Spinal cord (tissue), 10 donors: Measurements from ENCODE around the gene GALNT17. TPM values are rescaled to one million over a fixed set of nuclear protein-coding genes. Genes with fewer than 3 reads are reported as not detected.

ENCODE experiments used
- DNase-seq, 6 donors: peaks; one replicate each; pipeline versions ENCODE4 v3.0.0 to v3.0.0-alpha.2; 2013 to 2015; ENCODE audit warnings: low spot score in 6 of 6, low read depth in 4 of 6
- H3K27ac ChIP-seq: one replicate; pipeline ENCODE4 v1.5.1; 2013; ENCODE audit warnings: low read depth, low read length, control low read depth
- H3K27me3 ChIP-seq: one replicate; pipeline ENCODE4 v1.6.1; 2013; ENCODE audit warnings: low read length; ENCODE audit not compliant: control insufficient read depth, insufficient read depth
- H3K36me3 ChIP-seq: one replicate; pipeline ENCODE4 v1.6.1; 2013; ENCODE audit warnings: low read length; ENCODE audit not compliant: control insufficient read depth, insufficient read depth
- H3K4me1 ChIP-seq: one replicate; pipeline ENCODE4 v1.6.1; 2013; ENCODE audit warnings: low read length; ENCODE audit not compliant: control insufficient read depth, insufficient read depth
- H3K4me3 ChIP-seq: one replicate; pipeline ENCODE4 v1.5.1; 2013; ENCODE audit warnings: low read depth, low read length, control low read depth
- H3K9me3 ChIP-seq: one replicate; pipeline ENCODE4 v1.6.1; 2013; ENCODE audit warnings: low read length; ENCODE audit not compliant: control insufficient read depth, insufficient read depth
- WGBS: methylation state at CpG from one replicate; pipeline ENCODE4 v1.1.5; 2013; ENCODE audit warnings: missing lambda C conversion rate; ENCODE audit not compliant: insufficient coverage; 5-methylcytosine and 5-hydroxymethylcytosine counted together
- polyA plus RNA-seq, 2 donors: library from polyadenylated mRNA; unstranded; fragments of 120-200 nt; gene quantifications; one replicate each; pipeline ENCODE4 v1.2.1, GENCODE V29; 2013; ENCODE audit not compliant: insufficient read length in 2 of 2
- total RNA-seq, 2 donors: library from RNA; depleted of rRNA in 1 of 2; stranded (reverse); fragments of 120-200 nt in 1 of 2; fragments of >200 nt in 1 of 2; gene quantifications; one replicate each; pipeline versions ENCODE4 v1.2.3 to v1.2.4, GENCODE V29; 2013 to 2014
- donor health status: healthy.

Gene GALNT17
- total and polyA plus RNA-seq, 4 donors: 44.9 to 54.8 (median 48.0) TPM

DNA sequence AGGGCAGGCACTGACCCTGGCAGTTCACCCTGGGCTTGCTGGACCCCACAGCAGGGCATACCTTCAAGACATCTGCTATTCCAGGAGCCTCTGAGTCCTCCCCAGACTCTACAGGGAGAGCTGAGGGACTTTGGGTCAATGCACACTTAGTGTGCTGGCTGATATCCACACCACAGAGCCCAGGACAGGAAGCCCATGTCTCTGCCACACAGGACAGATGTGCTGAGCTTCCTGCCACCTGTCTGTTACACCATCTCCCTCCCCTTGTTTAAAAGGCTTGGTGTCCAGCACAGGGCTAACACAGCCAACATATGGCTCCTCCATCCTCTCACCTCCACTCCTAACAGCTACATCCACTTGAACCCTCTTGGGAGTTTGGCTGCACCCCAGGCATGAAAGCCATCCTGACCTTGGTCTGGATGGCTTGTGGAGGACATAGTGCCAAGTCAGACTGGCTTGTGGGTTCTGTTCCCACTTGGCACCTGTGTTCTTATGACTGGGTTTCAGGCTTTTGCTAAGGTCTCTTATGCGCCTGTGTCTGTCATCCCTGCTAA is 529.8 kb downstream of the GALNT17 start:
- H3K4me3 ChIP-seq: no peak overlapping the region
- H3K9me3 ChIP-seq: peaks cover 1% of the 10 kb centered on the region
- H3K27me3 ChIP-seq: no peaks in the 10 kb centered on the region
- WGBS: 100% methylated on average over 1 of the region's 1 CpG
- no peak for DNase-seq
- H3K27ac ChIP-seq: no peak overlapping the region
- H3K4me1 ChIP-seq: no peaks in the 10 kb centered on the region
- H3K36me3 ChIP-seq: no peaks in the 10 kb centered on the region

DNA sequence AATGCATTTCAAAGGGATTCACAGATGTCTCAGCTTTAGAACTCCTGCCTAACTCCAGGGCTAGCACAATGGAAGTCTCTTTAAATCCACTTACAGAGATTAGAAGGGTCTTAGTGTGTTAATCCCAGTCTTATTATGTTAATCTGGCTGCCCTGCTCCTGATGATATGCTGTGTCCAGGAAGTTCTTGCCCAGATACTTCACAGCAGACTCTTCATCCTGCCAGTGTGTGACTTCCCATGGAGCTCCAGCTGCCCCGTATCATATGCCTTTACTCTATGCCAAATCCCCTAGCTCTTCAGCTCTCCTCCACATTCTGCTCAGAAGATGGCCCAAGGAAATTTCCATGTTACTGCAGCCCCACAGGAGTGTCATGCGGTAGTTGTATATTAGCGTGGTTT is 533.8 kb downstream of the GALNT17 start:
- Histone ChIP-seq H3K27me3 (no peaks in the 10 kb centered on the region), H3K4me3 (no peak overlapping the region), H3K4me1 (no peaks in the 10 kb centered on the region), H3K27ac (no peak overlapping the region), H3K9me3 (peaks cover 1% of the 10 kb centered on the region), H3K36me3 (no peaks in the 10 kb centered on the region)
- no CpG with 5 or more reads among the region's 3 CpGs for WGBS
- DNase-seq: no peak

DNA sequence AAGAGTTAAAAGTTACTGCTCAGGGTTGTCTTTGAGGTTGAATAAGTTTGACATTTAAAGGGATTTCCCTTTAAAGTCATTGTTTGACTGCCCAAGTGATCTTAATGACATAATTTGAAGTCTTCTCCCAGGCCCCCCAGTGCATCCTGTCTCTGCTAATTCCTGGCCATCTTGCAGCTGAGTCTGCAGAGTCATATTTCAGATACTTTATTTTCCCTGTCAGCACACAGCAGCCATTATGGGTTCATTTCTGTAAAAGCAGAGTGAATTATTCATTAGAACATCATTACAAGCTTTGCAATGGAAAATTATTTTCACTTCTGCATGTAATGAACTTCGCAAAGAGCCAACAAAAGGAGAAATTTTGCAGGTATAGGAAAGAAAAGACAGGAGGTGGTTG is 536.6 kb downstream of the GALNT17 start:
- H3K9me3 ChIP-seq: no peaks in the 10 kb centered on the region
- H3K4me1 ChIP-seq: no peaks in the 10 kb centered on the region
- no peak overlapping the region for H3K4me3 ChIP-seq
- no peak overlapping the region for H3K27ac ChIP-seq
- H3K36me3 ChIP-seq: no peaks in the 10 kb centered on the region
- WGBS: no CpG with 5 or more reads among the region's 1 CpG
- peak in 1 of 6 donors; percentile 81 for DNase-seq
- H3K27me3 ChIP-seq: no peaks in the 10 kb centered on the region

DNA sequence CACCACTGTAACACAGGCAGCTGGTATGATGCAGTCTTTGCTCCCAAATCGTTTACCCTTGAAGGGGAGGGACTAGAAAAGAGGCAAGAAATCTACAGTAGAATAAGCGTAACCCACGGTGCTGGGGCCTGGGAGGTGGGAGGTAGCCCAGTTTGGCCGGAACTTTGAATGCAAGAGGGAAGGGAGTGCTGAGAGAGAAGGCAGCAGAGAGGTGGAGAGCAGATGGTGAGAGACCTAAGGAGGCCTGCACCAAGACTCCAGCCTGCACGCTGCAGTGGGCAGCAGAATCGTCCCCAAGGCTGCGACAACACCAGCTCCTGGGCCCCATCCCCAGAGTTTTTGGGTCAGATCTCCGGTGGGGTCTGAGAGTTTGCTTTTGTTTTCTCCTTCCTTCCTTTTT is 547.5 kb downstream of the GALNT17 start:
- Histone ChIP-seq H3K27me3 (no peaks in the 10 kb centered on the region), H3K9me3 (no peaks in the 10 kb centered on the region), H3K36me3 (no peaks in the 10 kb centered on the region), H3K4me3 (no peak overlapping the region), H3K4me1 (peaks cover 14% of the 10 kb centered on the region), H3K27ac (no peak overlapping the region)
- no peak for DNase-seq
- WGBS: 63% methylated on average over 7 of the region's 8 CpGs

DNA sequence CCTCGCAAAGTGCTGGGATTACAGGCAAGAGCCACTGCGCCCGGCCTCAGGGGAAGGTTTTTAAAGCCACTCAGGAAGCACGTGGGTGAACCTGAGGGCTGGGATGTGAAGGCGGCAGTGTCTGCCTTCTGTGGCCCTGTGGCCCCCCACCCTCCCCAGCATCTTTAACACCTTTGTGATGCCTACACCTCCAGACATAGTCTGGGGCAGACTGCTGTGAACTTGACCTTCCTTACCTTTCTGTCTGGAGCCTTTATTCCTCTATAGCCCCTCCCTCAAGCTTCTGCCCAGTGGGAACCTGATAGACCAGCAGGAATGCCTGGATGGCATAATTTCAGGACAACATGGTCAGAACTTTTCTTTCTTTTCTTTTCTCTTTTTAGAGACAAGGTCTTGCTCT is 550.2 kb downstream of the GALNT17 start:
- H3K9me3 ChIP-seq: no peaks in the 10 kb centered on the region

DNA sequence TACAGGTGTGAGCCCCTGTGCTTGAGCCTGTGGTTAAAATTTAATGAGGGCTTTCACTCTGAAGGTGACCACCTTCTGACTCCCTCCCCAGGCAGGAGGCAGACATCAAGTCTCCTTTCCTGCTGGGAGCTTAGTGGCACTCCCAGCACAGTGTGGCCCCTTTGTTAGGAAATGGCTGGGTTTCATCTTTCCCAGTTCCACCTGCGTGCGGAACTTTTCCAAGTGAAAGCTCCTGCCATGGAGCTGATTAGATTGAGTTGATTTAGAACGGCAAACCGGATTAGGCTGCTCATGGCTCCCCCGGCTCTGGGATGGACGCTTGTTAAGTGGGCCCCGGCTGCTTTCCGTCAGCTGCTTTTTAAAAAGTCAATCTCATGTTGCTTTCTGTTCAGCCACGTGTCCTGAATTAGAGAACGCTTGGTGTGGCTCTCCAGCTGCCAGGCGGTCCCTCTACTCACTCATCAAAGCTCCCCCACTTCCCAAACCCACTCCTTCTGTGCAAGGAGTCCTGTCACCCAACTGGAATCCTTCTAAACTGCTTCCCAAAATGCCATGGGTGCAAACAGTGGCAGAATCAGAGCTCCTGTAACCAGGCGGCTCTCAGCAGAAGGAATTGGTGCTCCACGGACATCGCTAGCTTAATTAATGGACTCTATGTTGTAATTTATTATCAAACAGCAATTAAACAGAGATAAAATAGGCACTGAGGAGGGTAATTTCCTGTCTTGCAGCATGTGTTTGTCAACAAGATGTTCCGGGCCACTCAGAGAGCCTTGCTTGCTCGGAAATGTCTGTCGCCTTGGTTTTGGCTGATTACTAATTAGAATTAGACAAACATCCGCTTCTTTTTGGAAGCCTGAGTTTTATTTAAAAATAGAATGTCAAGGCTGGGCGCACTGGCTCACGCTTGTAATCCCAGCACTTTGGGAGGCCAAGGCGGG is 551.2 kb downstream of the GALNT17 start:
- 27% methylated on average over 13 of the region's 21 CpGs for WGBS
- Histone ChIP-seq H3K4me3 (no peak overlapping the region), H3K27ac (no peak overlapping the region), H3K9me3 (no peaks in the 10 kb centered on the region), H3K4me1 (peaks cover 14% of the 10 kb centered on the region), H3K36me3 (no peaks in the 10 kb centered on the region), H3K27me3 (no peaks in the 10 kb centered on the region)
- peak in 2 of 6 donors; percentile 41 to 71 for DNase-seq

More for the DNA sequence above, 550.2 kb downstream of the GALNT17 start:
- WGBS: 89% methylated on average over 3 of the region's 5 CpGs
- no peak for DNase-seq
- peaks cover 14% of the 10 kb centered on the region for H3K4me1 ChIP-seq
- no peak overlapping the region for H3K27ac ChIP-seq
- no peaks in the 10 kb centered on the region for H3K27me3 ChIP-seq
- H3K4me3 ChIP-seq: no peak overlapping the region
- no peaks in the 10 kb centered on the region for H3K36me3 ChIP-seq

DNA sequence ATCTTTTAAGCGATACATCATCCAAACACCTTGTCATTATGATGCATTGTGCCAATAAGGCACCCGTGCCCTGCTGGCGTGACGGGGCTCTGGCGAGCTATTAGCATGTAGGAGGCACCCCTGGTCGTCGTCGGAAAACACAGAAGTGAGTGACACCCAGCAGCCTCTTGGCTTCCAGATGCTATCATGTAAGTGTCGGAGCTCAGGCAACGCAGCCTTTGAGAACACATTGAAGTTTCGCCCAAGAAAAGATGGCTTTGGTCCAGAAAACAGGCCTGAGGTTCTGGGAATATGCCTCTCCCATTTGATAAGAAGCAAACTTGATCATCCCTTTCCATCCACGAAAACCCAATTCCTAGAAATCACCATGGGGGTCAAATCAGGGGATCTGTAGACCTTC is 555.3 kb downstream of the GALNT17 start:
- no peak overlapping the region for H3K4me3 ChIP-seq
- peaks cover 17% of the 10 kb centered on the region for H3K4me1 ChIP-seq
- no peaks in the 10 kb centered on the region for H3K9me3 ChIP-seq
- 75% methylated on average over 11 of the region's 12 CpGs for WGBS
- no peak overlapping the region for H3K27ac ChIP-seq
- H3K27me3 ChIP-seq: no peaks in the 10 kb centered on the region
- H3K36me3 ChIP-seq: no peaks in the 10 kb centered on the region
- peak in 2 of 6 donors; percentile 41 to 42 for DNase-seq

DNA sequence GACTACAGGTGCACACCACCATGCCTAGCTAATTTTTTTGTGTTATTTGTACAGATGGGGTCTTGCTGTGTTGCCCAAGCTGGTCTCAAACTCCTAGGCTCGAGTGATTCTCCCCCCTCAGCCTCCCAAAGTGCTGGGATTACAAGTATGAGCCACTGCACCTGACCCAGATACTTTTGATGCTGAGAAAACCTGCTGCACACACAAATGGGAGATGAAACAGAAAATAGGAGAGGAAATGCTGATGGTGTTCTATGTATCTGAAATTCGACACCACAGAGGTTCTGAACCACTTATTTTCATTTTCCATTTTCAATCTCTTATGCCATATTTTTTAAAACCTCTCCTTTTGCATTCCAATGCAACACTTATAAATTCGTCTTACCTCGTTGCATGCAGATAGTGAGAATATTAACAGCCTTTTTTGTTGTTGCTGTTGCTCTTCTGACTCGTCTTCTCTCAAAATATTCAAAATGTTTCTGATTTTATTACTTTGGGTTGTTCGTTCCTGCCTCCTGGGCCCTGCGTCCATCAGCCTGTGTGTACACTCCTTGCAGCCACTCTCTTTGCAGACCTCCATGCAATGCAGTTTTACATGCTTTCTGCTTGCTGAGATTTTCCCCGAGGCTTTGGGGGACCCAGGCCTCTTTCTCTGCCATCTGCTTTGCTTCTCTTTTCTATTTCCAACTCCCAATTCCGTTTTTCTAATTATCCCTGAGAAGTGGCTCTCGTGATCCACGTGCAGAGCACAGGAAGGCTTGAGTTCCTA is 556.1 kb downstream of the GALNT17 start:
- 61% methylated on average over 3 of the region's 11 CpGs for WGBS
- Histone ChIP-seq H3K27me3 (no peaks in the 10 kb centered on the region), H3K36me3 (no peaks in the 10 kb centered on the region)

DNA sequence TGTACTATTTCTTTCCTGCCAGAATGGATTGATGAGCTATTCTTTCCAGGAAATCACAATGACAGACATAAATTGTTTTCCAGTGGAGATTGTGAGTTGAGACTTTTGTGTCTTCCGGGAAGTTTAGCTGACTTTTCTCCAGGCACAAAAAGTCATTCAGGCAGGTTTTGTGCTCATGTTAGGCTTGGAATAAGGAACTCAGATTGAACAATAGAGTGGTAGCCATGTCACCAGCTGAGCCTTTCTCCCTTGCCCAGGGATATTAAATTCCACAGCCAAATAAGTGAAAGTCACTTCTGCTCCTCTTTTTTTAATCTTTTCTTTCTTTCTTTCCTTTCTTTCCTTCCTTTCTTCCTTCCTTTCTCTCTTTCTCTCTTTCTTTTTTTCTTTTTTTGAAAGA is 559.6 kb downstream of the GALNT17 start:
- Histone ChIP-seq H3K4me1 (peaks cover 9% of the 10 kb centered on the region), H3K36me3 (no peaks in the 10 kb centered on the region), H3K4me3 (no peak overlapping the region), H3K9me3 (no peaks in the 10 kb centered on the region), H3K27ac (no peak overlapping the region), H3K27me3 (no peaks in the 10 kb centered on the region)
- DNase-seq: peak in 1 of 6 donors; percentile 43
- WGBS: no CpG with 5 or more reads among the region's 1 CpG

More for the DNA sequence above, 556.1 kb downstream of the GALNT17 start:
- peaks cover 14% of the 10 kb centered on the region for H3K4me1 ChIP-seq
- H3K27ac ChIP-seq: no peak overlapping the region
- DNase-seq: peak in 1 of 6 donors; percentile 43
- no peaks in the 10 kb centered on the region for H3K9me3 ChIP-seq
- H3K4me3 ChIP-seq: no peak overlapping the region
